ENCODE results near the gene PTGR3.

PTGR3 gene

DNA sequence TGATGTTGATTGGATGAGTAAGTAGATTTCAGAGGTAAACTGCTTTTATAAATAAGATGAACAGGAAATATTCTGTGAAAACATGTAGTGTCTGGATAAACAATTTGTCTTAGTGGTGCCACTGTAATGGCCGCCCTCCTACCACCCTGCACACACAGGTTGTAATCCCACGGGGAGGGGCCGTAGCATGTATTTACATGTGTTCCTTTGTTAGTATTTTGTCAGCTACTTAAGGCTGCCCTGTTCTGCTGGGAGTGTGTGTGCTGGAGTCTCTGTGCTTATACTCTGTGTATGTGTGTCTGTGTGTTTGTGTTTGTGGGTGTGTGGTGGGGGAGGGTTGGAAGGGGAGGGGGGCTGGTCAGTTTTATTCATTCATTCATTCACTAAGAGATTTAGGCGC is 6.7 kb upstream of the PTGR3 start:
- no peak for DNase-seq (ENCODE audit: low read depth in 2 of 2)

DNA sequence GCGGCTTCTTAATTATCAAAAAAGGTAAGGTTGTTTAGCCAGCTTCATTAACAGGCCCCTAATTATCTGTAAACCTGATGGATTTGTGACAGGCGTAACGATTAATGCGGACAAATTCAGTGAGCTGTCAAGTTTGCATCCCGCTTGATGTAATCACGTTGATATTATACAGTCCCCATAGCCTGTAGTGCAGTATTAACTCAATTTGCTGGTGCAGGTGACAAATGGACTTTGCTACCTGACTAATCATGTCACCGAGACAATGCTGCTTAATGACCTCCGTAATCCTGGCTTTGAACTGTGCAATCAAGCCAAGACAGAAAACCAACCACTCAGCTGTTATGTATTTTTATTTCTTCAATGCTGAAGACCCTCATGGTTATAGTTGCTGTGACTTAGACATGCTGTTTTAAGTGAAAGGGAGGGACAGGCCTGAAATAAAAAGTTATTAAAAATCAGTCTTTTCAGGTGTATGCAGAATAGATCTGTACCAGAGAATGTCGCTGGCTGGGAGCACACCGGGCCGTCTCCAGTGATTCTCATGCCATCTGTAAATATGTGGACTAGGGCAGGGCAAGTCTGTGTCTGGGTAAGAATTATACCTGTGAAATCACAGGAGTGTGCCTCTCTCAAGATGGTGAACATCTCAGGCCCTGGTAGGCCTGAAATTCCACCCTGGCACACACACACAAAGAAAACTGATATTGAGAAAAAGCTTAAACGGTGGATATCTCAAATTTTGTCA is 6.0 kb upstream of the PTGR3 start:
- DNase-seq (ENCODE audit: low read depth in 2 of 2) = no peak

DNA sequence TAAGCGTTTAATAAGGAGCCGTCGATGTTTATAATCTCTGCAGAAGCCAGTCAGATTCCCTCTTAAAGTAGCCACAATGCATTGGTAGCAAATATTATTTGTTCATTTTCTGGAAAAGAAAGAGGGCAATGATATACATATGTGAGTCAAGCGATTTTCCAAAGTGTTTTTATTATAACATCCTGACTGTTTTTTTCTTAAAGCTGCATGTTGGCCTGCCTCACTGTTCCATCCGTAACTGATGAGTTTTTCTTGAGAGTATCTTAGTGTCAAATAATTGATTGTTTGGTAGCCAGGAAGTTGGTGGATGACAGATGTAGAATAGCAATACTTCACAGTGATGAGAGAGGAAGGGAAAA is 5.4 kb upstream of the PTGR3 start:
- no peak for DNase-seq (ENCODE audit: low read depth in 2 of 2)

DNA sequence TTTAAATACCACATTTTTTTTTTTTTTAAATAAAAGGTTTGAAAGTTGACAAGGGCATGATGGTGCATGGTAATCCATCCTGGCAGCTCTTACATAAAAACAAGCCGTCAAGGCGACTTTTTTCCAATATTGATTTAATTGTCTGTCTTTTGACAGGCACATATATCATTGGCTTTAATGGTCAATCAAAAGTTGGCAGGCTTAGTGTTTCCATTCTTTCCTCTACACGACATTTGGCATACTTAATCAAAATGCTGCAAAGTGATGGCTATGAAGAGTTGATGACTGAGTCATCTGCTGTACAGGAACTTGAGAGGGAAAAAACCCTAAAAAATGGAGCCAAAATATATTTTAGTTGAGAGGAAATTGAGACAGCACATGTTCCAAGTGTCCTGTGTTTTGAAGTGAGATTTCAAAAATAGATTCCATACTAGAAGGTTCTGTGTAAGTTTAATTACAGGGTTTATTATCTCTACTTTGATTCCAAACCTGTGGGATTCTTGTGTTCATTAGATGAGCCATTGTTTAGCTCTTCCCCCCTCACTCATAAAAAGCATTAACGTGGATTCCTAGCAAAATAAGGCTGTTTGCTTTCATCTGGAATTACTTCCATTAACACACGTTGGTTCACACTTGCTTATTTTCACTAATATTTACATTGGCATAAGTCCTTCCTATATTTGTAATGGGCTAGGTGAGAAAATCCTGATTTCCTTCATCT is 4.8 kb upstream of the PTGR3 start:
- no peak for DNase-seq (ENCODE audit: low read depth in 2 of 2)

DNA sequence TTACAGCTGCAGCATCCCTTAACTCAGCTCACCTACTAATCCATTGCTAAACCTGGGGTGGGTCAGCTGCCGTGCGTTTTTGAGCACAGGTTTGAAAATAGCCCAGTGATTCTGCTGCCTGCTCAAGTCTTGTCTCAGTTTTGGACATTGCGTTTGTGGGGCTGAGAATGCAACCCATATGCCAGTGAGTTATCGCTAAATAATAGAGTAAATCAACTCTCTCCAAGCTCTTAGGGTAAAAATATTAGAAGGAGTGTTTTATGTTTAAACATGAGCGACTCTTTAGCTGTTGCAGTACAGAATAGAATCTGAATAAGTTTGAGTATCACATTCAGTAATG is 3.8 kb upstream of the PTGR3 start:
- no peak for DNase-seq (ENCODE audit: low read depth in 2 of 2)

DNA sequence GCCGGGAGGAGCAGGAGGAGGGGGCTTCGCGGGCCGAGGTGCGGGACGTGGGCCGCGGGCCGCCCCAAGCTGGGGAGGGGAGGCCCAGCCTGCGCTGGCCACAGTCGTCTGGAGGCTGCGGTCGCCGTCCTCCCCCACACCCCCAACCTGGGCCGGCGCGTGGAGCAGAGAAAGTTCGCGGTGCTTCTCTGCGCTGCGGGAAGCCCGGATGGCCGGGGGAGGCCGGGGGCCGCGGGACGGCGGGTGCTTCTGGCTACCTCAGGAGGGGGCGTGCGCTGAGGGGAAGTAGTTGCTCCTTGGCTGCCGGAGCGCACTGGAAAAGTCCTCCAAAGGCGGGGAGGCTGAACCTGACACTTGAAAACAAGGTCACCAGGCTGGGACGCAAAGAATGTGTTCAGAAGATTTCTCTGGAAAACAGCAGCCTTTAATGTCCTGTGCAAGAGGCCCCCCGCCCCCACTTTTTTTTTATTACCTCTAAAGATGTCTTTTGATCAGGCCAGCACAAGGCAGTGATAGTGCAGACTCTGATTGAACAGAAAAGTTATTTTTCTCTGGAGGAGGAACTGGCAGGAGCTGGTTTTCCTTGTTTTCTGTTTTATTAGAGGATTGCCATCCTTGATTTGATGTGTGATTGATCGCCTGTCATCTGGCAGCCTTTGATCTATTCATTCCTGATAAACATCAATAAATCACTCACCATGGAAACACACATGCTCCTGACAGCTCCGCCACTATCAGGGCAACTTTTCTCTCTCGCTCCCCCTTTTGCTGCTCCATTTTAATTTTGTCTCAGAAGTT is 3.2 kb upstream of the PTGR3 start:
- DNase-seq (ENCODE audit: low read depth in 2 of 2) = no peak

DNA sequence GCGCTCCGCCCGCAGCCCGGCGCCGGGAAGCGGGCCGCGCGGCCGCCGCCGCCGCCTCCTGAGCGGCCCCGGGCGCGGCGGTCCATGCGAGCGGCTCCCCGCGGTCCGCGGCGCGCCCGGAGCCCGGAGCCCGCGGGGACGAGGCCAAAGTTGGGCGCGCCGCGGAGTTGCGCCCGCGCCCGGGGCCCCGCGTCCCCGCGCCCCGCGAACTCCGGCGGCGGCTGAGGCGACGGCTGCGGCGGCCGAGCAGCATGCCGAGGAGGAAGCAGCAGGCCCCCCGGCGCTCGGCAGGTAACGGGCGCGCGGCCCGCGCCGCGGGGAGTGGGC is 2.6 kb upstream of the PTGR3 start:
- DNase-seq (ENCODE audit: low read depth in 2 of 2) = no peak

DNA sequence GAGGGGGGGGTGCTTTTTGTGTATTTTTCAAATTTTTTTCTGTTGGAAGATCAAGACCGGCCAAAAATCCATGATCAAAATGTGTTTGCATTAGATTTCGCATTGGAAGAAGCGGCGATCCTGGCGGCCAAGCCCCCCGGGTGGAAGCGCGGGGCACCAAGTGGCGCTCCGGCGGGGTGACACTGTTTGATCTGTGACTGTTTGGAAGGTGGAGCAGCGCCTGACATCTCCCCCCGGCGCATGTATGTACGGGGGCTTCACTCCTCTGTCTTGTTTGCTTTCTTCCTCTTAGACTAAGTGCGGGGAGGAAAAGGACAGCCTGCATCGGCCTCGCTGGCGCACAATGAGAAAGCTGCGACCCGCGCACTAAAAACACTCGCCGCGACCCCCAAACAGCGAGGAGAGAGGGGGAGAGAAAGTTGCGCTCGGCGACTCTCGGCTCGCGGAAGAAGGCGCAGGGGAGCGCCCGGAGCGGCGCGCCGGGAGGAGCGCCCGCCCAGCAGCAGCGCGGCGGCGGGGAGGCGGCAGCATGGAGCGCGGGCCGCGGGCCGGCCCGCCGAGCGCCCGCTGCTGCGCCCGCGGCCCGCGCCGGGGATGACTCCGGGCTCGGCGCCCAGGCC is 2.2 kb upstream of the PTGR3 start:
- no peak for DNase-seq (ENCODE audit: low read depth in 2 of 2)

DNA sequence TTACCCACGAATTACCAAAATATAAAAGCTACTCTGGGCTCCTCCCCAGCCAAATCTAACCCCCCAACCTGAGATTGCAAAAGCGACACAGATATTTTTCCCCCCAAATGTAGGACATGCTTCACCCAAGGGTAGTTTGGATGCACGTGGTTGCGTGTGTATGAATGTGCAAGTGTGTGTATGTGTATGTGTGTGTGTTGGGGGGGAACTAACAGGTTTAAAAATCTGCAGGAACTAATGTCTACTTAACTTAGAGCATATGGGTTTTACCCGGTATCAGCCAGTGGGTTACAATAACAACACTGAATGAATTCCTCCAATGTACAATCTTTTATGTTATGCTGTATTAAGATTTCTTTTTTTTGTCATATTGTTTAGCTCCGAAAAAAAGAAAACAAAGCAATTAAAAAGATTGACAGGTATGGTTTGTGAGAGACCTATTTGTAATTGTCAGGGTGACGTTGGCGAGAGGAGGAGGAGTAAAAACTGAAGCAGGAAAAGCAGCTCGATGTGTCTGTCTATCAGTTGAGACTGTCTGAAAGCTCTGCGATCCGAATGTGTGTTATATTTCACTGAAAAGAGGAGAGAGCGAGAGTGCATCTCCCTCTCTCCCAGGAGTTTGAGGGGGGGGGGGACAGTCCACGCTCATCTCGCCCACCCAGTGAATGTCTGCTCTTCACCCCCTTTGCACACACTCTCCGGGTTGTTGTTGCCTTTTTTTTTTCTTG is 1.5 kb upstream of the PTGR3 start, which contains the start of gene TSHZ1:
TSS of gene TSHZ1 (plus strand) at position 524 of the 728 bp plus-strand sequence. CDS start 1,080 bp downstream, outside the sequence.
- DNase-seq (ENCODE audit: low read depth in 2 of 2) = no peak

DNA sequence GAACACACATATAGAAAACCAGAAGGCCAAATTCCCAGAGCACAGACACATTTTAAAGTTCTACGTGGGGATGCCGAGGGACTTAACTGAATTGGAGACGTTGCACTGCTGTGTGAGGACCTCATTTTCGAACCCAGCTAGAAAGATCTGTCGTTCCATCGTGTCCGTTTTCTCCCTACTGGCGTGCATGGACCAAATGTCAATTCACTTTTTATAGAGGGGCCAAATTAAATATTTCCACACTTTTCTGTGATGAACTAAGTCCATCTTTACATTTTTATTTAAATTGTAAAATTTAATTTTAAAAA is 966 bp upstream of the PTGR3 start:
- no peak for DNase-seq (ENCODE audit: low read depth in 2 of 2)

DNA sequence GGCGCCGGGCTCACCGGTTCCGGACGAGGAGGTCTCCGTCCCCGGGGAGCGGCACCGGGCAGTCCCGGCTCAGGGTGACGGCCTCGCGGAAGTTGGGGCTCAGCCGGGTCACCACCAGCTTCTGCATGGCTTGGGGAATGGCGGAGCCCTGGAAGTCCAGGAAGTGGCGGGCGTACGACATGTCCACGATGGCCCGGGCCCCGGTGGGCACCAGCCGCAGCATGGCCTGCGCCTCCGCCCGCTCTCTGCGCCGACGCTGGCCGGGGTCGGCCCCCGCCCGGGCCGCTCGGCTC is 157 bp downstream of the PTGR3 start:
- DNase-seq (ENCODE audit: low read depth in 2 of 2) = no peak

DNA sequence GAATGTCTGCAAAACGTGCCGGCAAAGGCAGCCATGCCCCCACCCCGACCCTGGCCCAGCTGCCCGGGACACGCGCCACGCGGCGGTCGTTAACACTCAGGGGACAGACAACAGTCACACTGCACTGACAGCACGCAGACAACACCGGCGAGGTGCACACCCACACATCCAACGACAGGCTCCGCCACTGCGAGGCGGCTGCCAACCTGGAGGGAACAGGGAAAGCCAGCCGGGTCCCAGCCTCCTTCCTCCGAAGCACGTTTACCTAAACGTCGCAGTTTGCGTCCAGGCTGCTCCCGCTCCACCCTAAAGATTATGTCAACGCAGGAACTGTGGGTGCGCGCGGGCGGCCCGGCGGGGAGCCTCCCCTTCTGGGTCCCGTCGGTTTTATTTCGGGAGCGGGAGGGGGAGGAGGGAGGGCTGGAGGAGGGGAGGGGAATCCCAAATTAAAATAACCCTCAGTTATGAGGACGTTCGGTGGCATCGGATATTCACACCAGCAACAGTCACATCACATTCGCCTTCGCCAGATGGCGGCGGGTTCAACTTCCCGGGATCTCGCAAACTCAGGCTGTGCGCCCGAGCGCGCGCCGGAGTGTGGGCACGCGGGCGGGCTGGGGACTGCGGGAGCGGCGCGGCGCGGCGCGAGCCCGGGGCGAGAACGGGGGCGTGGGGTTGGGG is 644 bp downstream of the PTGR3 start:
- no peak for DNase-seq (ENCODE audit: low read depth in 2 of 2)

DNA sequence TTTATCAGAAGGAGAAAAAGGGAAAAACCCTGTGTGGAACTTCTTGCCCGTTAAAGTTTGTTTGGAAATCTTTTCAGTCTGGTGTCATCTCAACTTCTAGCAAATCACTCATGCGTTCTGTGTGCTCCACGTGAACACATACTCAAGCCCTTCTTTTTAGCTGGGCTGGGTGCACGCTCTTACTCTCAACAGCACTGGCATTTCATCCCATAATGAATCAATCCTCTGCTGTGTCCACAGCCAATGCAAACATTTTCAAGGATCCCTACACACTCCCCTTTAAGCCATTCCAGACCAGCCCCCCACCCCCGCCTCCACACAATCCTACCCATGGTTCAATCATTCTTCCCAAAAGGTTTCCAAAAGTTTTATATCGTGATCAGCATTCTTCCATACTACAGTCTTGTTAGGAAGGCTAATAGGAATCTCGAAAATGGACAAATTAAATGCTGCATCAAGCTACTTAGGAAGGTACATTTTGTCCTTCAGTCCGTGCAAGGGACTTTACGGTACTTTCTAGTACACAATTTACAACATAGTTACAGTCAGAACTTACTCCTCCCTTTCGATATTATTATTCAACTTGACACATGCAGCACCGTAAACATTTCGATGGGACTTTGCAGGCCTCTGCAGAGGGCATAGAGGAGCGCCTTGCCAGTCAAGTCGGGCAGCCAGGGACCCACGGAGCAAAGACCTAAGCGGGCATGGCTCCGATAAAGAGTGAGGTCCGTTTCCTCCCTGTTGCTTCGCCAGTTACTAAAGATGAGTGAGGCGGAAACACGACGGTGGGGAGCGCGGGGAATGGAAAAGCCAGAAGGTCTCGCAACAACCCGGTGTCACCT is 1.4 kb downstream of the PTGR3 start:
- DNase-seq (ENCODE audit: low read depth in 2 of 2) = no peak

DNA sequence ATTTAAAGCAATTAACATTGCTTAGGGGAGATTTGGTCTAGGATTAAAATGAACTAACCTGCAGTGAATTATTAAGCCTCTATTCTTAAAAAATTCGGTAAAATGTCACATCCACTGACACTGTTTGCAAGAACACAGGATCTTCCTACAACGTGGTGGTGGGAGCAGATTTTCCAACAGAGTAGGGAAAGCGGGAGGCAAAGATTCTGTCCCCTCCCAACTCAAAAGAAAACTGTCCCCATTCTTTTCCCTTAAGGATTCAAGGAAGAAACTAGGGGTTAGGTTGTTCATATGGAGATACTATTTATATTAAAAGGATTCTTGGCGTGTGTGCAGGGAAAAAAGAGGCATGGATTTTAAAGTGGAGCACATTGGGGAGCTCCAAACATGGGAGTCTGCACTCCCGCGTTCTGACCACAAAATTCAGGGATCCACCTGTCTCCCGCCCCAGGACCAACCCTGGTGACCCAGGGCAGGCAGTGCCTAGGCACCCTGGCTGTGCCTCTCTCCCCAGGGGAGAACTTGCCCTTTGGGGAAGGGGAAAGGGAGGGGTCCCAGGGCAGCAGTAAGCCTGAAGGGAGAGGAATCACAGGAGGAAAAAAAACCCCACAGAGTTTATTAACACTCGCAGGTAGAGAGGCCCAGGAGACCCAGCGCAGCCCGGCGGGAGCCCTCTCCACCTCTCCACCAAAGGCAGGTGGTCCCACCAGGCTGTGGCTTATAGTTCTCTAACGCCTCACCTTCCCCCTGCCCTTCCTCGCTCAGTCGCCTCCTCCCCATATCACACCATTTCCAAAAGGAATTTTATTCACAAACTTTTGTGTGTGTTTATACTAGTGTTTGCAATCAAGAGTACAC is 2.3 kb downstream of the PTGR3 start:
- no peak for DNase-seq (ENCODE audit: low read depth in 2 of 2)

DNA sequence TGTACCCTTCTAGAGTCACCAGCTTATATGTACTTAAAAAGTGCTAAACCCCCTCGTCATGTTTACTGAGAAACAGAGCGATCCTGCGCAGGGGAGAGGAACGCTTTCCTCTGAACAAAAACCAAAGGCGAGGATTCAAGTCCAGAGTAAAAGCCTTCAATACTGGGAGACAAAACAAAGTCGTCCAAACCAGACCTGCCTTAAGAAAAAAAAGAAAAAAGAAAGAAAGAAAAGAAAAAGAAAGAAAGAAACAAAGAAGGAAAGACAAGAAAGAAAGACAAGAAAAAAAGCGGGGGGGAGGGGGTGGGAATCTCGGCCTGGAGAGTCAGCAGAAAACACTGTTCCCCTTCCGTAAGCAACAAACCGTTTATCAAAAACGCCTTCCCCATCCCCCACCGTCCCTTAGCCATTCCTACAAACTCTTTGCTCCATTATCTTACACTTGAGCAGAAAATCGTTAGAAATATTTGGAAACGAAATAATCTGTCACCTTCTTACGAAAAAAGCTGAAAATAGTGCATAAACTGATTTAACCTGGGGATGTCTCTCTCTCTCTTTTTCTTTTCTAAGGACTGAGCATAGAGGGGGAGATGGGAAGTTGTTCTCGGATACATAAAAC is 3.3 kb downstream of the PTGR3 start:
- no peak for DNase-seq (ENCODE audit: low read depth in 2 of 2)

DNA sequence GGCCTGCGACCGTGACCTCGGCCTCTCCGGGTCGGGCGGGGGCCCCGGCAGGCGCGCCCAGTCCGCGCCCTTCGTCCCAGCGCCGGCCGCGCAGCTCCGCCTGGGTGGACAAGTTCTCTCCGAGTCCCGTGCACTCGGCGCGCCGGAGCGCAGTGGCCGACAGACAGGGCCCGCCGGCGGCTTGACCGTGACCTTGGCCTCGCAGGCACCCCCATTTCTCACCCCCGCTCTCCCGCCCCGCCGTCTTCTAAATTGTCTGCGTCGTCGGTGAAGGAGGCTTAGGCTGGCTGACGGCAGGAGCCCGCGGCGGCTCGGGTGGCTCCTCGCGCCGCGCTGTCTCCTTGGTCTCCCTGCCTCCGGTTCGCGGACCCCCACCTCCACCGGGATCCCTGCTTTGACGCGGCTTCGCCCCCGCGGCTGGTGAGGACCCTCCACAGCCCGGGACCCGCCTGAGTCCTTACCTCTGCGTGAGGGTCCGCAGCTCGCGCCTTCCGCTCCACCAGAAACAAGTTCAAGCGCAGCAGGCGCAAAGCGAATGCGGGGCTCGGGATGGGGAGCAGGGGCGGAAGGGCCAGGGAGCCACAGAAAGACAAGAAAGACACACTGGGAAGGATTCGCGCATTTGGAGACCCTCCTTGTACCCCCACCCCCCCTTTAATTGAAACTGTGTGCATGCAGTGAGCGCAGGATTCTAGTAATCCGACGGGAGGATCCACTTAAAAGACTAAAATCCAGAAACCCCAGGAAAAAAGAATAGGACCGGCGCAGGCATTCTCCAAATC is 4.0 kb downstream of the PTGR3 start:
- no peak for DNase-seq (ENCODE audit: low read depth in 2 of 2)

DNA sequence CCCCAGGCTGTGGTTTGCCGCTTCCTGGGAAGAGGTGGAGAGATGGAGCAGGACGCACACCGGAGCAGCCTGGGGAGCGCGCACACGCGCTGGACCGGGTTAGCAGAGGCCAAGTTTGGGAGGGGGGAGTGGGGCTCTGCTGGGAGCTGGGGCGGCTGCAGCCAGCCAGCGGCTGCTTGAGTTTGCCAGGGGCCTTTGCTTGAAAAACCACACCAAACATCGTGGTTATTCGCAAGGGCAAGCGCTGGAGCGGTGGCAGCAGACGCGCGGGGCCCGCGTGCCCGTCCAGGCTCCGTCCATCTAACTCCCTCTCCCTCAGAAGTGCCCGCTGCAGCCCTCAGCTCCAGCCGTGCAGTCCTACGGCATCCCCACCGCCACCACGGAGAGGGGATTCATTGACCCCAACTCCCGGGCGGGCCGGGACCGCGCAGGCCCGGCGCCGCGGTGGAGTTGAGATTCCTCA is 4.6 kb downstream of the PTGR3 start:
- no peak for DNase-seq (ENCODE audit: low read depth in 2 of 2)
